Activated CD4-positive, alpha-beta memory T cell treated with anti-CD3 and anti-CD28 coated beads for 36 hours (primary cell): ENCODE measurements around the gene PDE6A. TPM values are rescaled to one million over a fixed set of nuclear protein-coding genes. Genes with fewer than 3 reads are reported as not detected.
A peak's percentile ranks its signal among the peaks of the same experiment; 100 is the strongest.

Experiments used
- CTCF ChIA-PET: fragments of 350-600 bp; sonication (Branson Sonifier 250); formaldehyde crosslinking; loops from one replicate; lab custom pipeline; 2021; ENCODE audit warnings: antibody characterized with exemption, inconsistent platforms; lab: Charles Lee
- POLR2A ChIA-PET: fragments of 350-600 bp; sonication (Branson Sonifier 250); formaldehyde crosslinking; loops from one replicate; lab custom pipeline; 2021; ENCODE audit warnings: antibody characterized with exemption; lab: Charles Lee
- DNase-seq: peaks from one replicate; pipeline ENCODE4 v3.0.0-alpha.2; 2020
- H3K27ac Mint-ChIP-seq: one replicate; pipeline ENCODE4 v1.8.0; 2021; ENCODE audit warnings: mixed read lengths
- H3K27me3 Mint-ChIP-seq: one replicate; pipeline ENCODE4 v1.8.0; 2021; ENCODE audit warnings: mixed read lengths
- H3K36me3 Mint-ChIP-seq: one replicate; pipeline ENCODE4 v1.8.0; 2021; ENCODE audit warnings: mixed read lengths
- H3K4me1 Mint-ChIP-seq: one replicate; pipeline ENCODE4 v1.8.0; 2021; ENCODE audit warnings: low read depth, mixed read lengths
- H3K4me3 Mint-ChIP-seq: one replicate; pipeline ENCODE4 v1.8.0; 2021; ENCODE audit warnings: mild to moderate bottlenecking, mixed read lengths
- H3K9me3 Mint-ChIP-seq: one replicate; pipeline ENCODE4 v1.8.0; 2021; ENCODE audit warnings: mixed read lengths
- intact Hi-C: fragments of 100-400 bp; cut with micrococcal nuclease; formaldehyde crosslinking; loops from one replicate; pipeline ENCODE4 v1.15.1; 2023
- total RNA-seq, 2 experiments: library from RNA; stranded (reverse); gene quantifications; one replicate each; pipeline ENCODE4 v1.2.3, GENCODE V29; 2021

PDE6A gene
- total RNA-seq, 2 experiments from 2014 or later = not detected

GRCh38 chr5:149829954-149830353 is 114.6 kb downstream of the PDE6A start:
- Mint-ChIP-seq H3K4me1 (peaks cover 5% of the 10 kb centered on the region), H3K27me3 (no peaks in the 10 kb centered on the region), H3K9me3 (no peaks in the 10 kb centered on the region), H3K36me3 (peaks cover 2% of the 10 kb centered on the region), H3K27ac (no peak overlapping the region), H3K4me3 (no peak overlapping the region)
- no peak for DNase-seq
- ChIA-PET POLR2A (no interaction called here), CTCF (interaction anchor here (0.9 to 13.8 kb wide), 15 partner anchors 9 to 208 kb away, joined by 3 to 269 read pairs (median 11); partner anchors contain the start of gene SLC26A2)
- intact Hi-C loops = no loop called here

- Mint-ChIP-seq H3K27ac (no peak overlapping the region), H3K27me3 (no peaks in the 10 kb centered on the region)
- CTCF ChIA-PET = interaction anchor here (0.6 to 13.8 kb wide), 25 partner anchors 10 to 530 kb away, joined by 3 to 269 read pairs (median 4); partner anchors contain the start of gene SLC26A2
These were observed 116.2 kb downstream of the PDE6A start for GRCh38 chr5:149828161-149829011.

GRCh38 chr5:149827546-149827945 is 117.0 kb downstream of the PDE6A start:
- ChIA-PET CTCF (interaction anchor here (0.8 to 13.8 kb wide), 16 partner anchors 11 to 189 kb away, joined by 3 to 269 read pairs (median 6); partner anchors contain the start of gene SLC26A2), POLR2A (no interaction called here)
- Mint-ChIP-seq H3K4me1 (peaks cover 5% of the 10 kb centered on the region), H3K9me3 (no peaks in the 10 kb centered on the region), H3K4me3 (no peak overlapping the region), H3K27me3 (no peaks in the 10 kb centered on the region), H3K27ac (no peak overlapping the region), H3K36me3 (peaks cover 2% of the 10 kb centered on the region)
- no peak for DNase-seq
- intact Hi-C loops = no loop called here

More at GRCh38 chr5:149828161-149829011, 116.2 kb downstream of the PDE6A start:
- Mint-ChIP-seq H3K9me3 (no peaks in the 10 kb centered on the region), H3K36me3 (peaks cover 2% of the 10 kb centered on the region), H3K4me3 (no peak overlapping the region), H3K4me1 (peaks cover 5% of the 10 kb centered on the region)
- DNase-seq = peak; percentile 88
- intact Hi-C loops = loop anchor here (1.0 kb wide), 4 partner anchors 97 to 191 kb away; no protein-coding TSS in a partner anchor
- POLR2A ChIA-PET = no interaction called here

GRCh38 chr5:149827086-149827485 is 117.5 kb downstream of the PDE6A start:
- POLR2A ChIA-PET = no interaction called here

GRCh38 chr5:149826574-149826973 is 118.0 kb downstream of the PDE6A start:
- intact Hi-C loops = no loop called here
- Mint-ChIP-seq H3K9me3 (no peaks in the 10 kb centered on the region), H3K4me3 (no peak overlapping the region), H3K36me3 (peaks cover 2% of the 10 kb centered on the region), H3K27me3 (no peaks in the 10 kb centered on the region), H3K4me1 (peaks cover 5% of the 10 kb centered on the region), H3K27ac (no peak overlapping the region)
- no peak for DNase-seq
- POLR2A ChIA-PET = no interaction called here
- CTCF ChIA-PET = interaction anchor here (0.9 to 13.8 kb wide), 11 partner anchors 8 to 188 kb away, joined by 3 to 269 read pairs (median 18); partner anchors contain the start of gene SLC26A2

More at GRCh38 chr5:149827086-149827485, 117.5 kb downstream of the PDE6A start:
- H3K27ac Mint-ChIP-seq = no peak overlapping the region
- intact Hi-C loops = no loop called here
- DNase-seq = no peak
- H3K4me1 Mint-ChIP-seq = peaks cover 5% of the 10 kb centered on the region
- H3K4me3 Mint-ChIP-seq = no peak overlapping the region
- CTCF ChIA-PET = interaction anchor here (0.8 to 13.8 kb wide), 11 partner anchors 11 to 189 kb away, joined by 3 to 269 read pairs (median 18); partner anchors contain the start of gene SLC26A2
- H3K36me3 Mint-ChIP-seq = peaks cover 2% of the 10 kb centered on the region
- no peaks in the 10 kb centered on the region for H3K27me3 Mint-ChIP-seq
- H3K9me3 Mint-ChIP-seq = no peaks in the 10 kb centered on the region

- ChIA-PET CTCF (interaction anchor here (1.0 to 7.7 kb wide), 2 partner anchors 159 to 168 kb away, joined by 3 to 86 read pairs; no protein-coding TSS in a partner anchor), POLR2A (no interaction called here)
- Mint-ChIP-seq H3K9me3 (no peaks in the 10 kb centered on the region), H3K27ac (no peak overlapping the region), H3K36me3 (no peaks in the 10 kb centered on the region), H3K4me3 (no peak overlapping the region), H3K4me1 (no peaks in the 10 kb centered on the region), H3K27me3 (no peaks in the 10 kb centered on the region)
- DNase-seq = no peak
- intact Hi-C loops = no loop called here
These were observed 119.7 kb downstream of the PDE6A start for GRCh38 chr5:149824846-149825245.

GRCh38 chr5:149824120-149824519 is 120.5 kb downstream of the PDE6A start:
- Mint-ChIP-seq H3K4me3 (no peak overlapping the region), H3K9me3 (no peaks in the 10 kb centered on the region), H3K4me1 (no peaks in the 10 kb centered on the region), H3K36me3 (no peaks in the 10 kb centered on the region), H3K27ac (no peak overlapping the region), H3K27me3 (no peaks in the 10 kb centered on the region)
- ChIA-PET POLR2A (no interaction called here), CTCF (interaction anchor here (0.9 to 2.0 kb wide), 2 partner anchors 27 to 157 kb away, joined by 3 to 5 read pairs; no protein-coding TSS in a partner anchor)
- DNase-seq = no peak
- intact Hi-C loops = no loop called here

GRCh38 chr5:149823375-149823774 is 121.2 kb downstream of the PDE6A start:
- H3K27me3 Mint-ChIP-seq = no peaks in the 10 kb centered on the region
- no peaks in the 10 kb centered on the region for H3K4me1 Mint-ChIP-seq
- no peak for DNase-seq
- POLR2A ChIA-PET = no interaction called here
- H3K4me3 Mint-ChIP-seq = no peak overlapping the region
- intact Hi-C loops = no loop called here
- H3K27ac Mint-ChIP-seq = no peak overlapping the region
- no peaks in the 10 kb centered on the region for H3K36me3 Mint-ChIP-seq
- CTCF ChIA-PET = interaction anchor here (0.9 to 2.8 kb wide), 5 partner anchors 11 to 185 kb away, joined by 3 to 7 read pairs (median 4); no protein-coding TSS in a partner anchor
- H3K9me3 Mint-ChIP-seq = no peaks in the 10 kb centered on the region

GRCh38 chr5:149822301-149822700 is 122.3 kb downstream of the PDE6A start:
- Mint-ChIP-seq H3K4me1 (no peaks in the 10 kb centered on the region), H3K27ac (no peak overlapping the region), H3K4me3 (no peak overlapping the region), H3K27me3 (no peaks in the 10 kb centered on the region), H3K9me3 (no peaks in the 10 kb centered on the region), H3K36me3 (no peaks in the 10 kb centered on the region)
- no peak for DNase-seq
- POLR2A ChIA-PET = no interaction called here
- CTCF ChIA-PET = interaction anchor here (1.3 to 2.8 kb wide), 6 partner anchors 12 to 184 kb away, joined by 3 to 7 read pairs (median 4); no protein-coding TSS in a partner anchor
- intact Hi-C loops = no loop called here

GRCh38 chr5:149820536-149821510 is 123.8 kb downstream of the PDE6A start:
- ChIA-PET CTCF (interaction anchor here (1.0 to 2.8 kb wide), 4 partner anchors 9 to 184 kb away, joined by 3 to 7 read pairs (median 5); no protein-coding TSS in a partner anchor), POLR2A (interaction anchor here (0.9 kb wide), 1 partner anchor 169 kb away, joined by 3 read pairs; no protein-coding TSS in a partner anchor)
- intact Hi-C loops = no loop called here
- DNase-seq = no peak
- Mint-ChIP-seq H3K36me3 (no peaks in the 10 kb centered on the region), H3K27ac (no peak overlapping the region), H3K27me3 (no peaks in the 10 kb centered on the region), H3K4me1 (no peaks in the 10 kb centered on the region), H3K4me3 (no peak overlapping the region), H3K9me3 (no peaks in the 10 kb centered on the region)

GRCh38 chr5:149820012-149820411 is 124.6 kb downstream of the PDE6A start:
- ChIA-PET CTCF (interaction anchor here (1.0 to 1.1 kb wide), 2 partner anchors 10 to 183 kb away, joined by 3 to 4 read pairs; no protein-coding TSS in a partner anchor), POLR2A (no interaction called here)
- Mint-ChIP-seq H3K27ac (no peak overlapping the region), H3K9me3 (no peaks in the 10 kb centered on the region), H3K4me1 (no peaks in the 10 kb centered on the region), H3K36me3 (no peaks in the 10 kb centered on the region), H3K27me3 (no peaks in the 10 kb centered on the region), H3K4me3 (no peak overlapping the region)
- no peak for DNase-seq
- intact Hi-C loops = no loop called here
